ENCODE measurements around the gene LTBP4. TPM values are rescaled to one million over a fixed set of nuclear protein-coding genes. Genes with fewer than 3 reads are reported as not detected.

Gene LTBP4
- total and polyA plus RNA-seq, 2 of the 13 experiments (the other 11 are each of a cell fraction or from before 2014, with no cell fraction given), result 0.86 to 2.3 TPM

- TF ChIP-seq, protein P1, sequence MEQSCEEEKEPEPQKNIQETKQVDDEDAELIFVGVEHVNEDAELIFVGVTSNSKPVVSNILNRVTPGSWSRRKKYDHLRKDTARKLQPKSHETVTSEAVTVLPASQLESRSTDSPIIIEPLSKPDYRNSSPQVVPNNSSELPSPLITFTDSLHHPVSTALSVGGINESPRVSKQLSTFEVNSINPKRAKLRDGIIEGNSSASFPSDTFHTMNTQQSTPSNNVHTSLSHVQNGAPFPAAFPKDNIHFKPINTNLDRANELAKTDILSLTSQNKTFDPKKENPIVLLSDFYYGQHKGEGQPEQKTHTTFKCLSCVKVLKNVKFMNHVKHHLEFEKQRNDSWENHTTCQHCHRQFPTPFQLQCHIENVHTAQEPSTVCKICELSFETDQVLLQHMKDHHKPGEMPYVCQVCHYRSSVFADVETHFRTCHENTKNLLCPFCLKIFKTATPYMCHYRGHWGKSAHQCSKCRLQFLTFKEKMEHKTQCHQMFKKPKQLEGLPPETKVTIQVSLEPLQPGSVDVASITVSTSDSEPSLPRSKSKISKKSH (CRISPR knock-in tag; IDR thresholded peaks at IDR 0.05; ENCODE audit: borderline replicate concordance), result peak; percentile 57; the same call in 1 of the 2 replicates
- TF ChIP-seq SIN3B (IDR thresholded peaks at IDR 0.05; ENCODE audit: low read length), result peak; percentile 35; the same call in 1 of the 2 replicates
- TF ChIP-seq ZNF788 (CRISPR knock-in tag; IDR thresholded peaks at IDR 0.05; ENCODE audit: borderline replicate concordance), result peak; percentile 97; the same call in 1 of the 2 replicates
- TF ChIP-seq ZNF547 (CRISPR knock-in tag; IDR thresholded peaks at IDR 0.05), result no peak
- TF ChIP-seq, protein P2, sequence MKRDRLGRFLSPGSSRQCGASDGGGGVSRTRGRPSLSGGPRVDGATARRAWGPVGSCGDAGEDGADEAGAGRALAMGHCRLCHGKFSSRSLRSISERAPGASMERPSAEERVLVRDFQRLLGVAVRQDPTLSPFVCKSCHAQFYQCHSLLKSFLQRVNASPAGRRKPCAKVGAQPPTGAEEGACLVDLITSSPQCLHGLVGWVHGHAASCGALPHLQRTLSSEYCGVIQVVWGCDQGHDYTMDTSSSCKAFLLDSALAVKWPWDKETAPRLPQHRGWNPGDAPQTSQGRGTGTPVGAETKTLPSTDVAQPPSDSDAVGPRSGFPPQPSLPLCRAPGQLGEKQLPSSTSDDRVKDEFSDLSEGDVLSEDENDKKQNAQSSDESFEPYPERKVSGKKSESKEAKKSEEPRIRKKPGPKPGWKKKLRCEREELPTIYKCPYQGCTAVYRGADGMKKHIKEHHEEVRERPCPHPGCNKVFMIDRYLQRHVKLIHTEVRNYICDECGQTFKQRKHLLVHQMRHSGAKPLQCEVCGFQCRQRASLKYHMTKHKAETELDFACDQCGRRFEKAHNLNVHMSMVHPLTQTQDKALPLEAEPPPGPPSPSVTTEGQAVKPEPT (CRISPR knock-in tag; IDR thresholded peaks at IDR 0.05; ENCODE audit: low read depth), result no peak
- no peak for TF ChIP-seq ZNF251 (CRISPR knock-in tag; IDR thresholded peaks at IDR 0.05)
- TF ChIP-seq, protein P3, sequence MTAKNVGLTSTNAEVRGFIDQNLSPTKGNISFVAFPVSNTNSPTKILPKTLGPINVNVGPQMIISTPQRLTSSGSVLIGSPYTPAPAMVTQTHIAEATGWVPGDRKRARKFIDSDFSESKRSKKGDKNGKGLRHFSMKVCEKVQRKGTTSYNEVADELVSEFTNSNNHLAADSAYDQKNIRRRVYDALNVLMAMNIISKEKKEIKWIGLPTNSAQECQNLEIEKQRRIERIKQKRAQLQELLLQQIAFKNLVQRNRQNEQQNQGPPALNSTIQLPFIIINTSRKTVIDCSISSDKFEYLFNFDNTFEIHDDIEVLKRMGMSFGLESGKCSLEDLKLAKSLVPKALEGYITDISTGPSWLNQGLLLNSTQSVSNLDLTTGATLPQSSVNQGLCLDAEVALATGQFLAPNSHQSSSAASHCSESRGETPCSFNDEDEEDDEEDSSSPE (CRISPR knock-in tag; IDR thresholded peaks at IDR 0.05), result peak; percentile 55; the same call in 1 of the 2 replicates
- no peak for TF ChIP-seq ARID3A (IDR thresholded peaks at IDR 0.05; ENCODE audit: low read depth, low read length)
- no peak for TF ChIP-seq ZNF782 (CRISPR knock-in tag; IDR thresholded peaks at IDR 0.05; ENCODE audit: borderline replicate concordance)
- no peak for TF ChIP-seq MLLT10 (CRISPR knock-in tag; IDR thresholded peaks at IDR 0.05)
- TF ChIP-seq HDAC2 (CRISPR knock-in tag; IDR thresholded peaks at IDR 0.05), result peak; percentile 89
- TF ChIP-seq LCORL (IDR thresholded peaks at IDR 0.05), result no peak
- TF ChIP-seq LCORL (CRISPR knock-in tag; IDR thresholded peaks at IDR 0.05), result peak; percentile 99
- peak; percentile 86 for TF ChIP-seq PITX1 (CRISPR knock-in tag; IDR thresholded peaks at IDR 0.05)
- peak; percentile 91 for TF ChIP-seq ARID5B (CRISPR knock-in tag; IDR thresholded peaks at IDR 0.05)
- no peak; the same call in 1 of the 2 replicates for TF ChIP-seq ZNF564 (CRISPR knock-in tag; IDR thresholded peaks at IDR 0.05)
- no peak for TF ChIP-seq NCOA5 (CRISPR knock-in tag; IDR thresholded peaks at IDR 0.05)
- no peak for TF ChIP-seq NPAS2 (CRISPR knock-in tag; IDR thresholded peaks at IDR 0.05; ENCODE audit: borderline replicate concordance)
- TF ChIP-seq ZNF616 (CRISPR knock-in tag; IDR thresholded peaks at IDR 0.05; ENCODE audit: low read depth), result no peak
Observed at GRCh38 chr19:40603389-40604170, 2.4 kb downstream of the LTBP4 start (continued).

Measured in HepG2 (cell line).